LNCaP clone FGC (cell line): ENCODE measurements around the gene GPHN.

Experiments
- DNase-seq: peaks from one replicate; pipeline ENCODE4 v3.0.0-alpha.2; 2011; ENCODE audit warnings: low read depth
- H3K4me3 ChIP-seq: 2 replicates; pipeline ENCODE4 v1.5.1; 2011; ENCODE audit warnings: mild to moderate bottlenecking, low read depth, low read length, control low read depth
- CTCF ChIP-seq: IDR thresholded peaks from 2 replicates; pipeline ENCODE4 v1.5.1; 2012; ENCODE audit warnings: mild to moderate bottlenecking; ENCODE audit not compliant: control insufficient read depth, insufficient read depth; ENCODE audit errors: extremely low read depth

The GPHN gene

GRCh38 chr14:67127174-67127573 is 619.2 kb downstream of the GPHN start:
- TF ChIP-seq CTCF: no peak
- H3K4me3 ChIP-seq: no peak overlapping the region
- DNase-seq: no peak

- TF ChIP-seq CTCF: no peak
- H3K4me3 ChIP-seq: no peak overlapping the region
- DNase-seq: no peak
Observed at GRCh38 chr14:67129768-67130167, 621.8 kb downstream of the GPHN start.

GRCh38 chr14:67131691-67132090 is 623.7 kb downstream of the GPHN start:
- no peak for DNase-seq
- no peak for TF ChIP-seq CTCF
- H3K4me3 ChIP-seq: no peak overlapping the region

GRCh38 chr14:67133144-67133543 is 625.2 kb downstream of the GPHN start:
- no peak for DNase-seq

GRCh38 chr14:67133595-67134441 is 625.9 kb downstream of the GPHN start:
- DNase-seq: no peak
- TF ChIP-seq CTCF: no peak
- H3K4me3 ChIP-seq: no peak overlapping the region

More at GRCh38 chr14:67133144-67133543, 625.2 kb downstream of the GPHN start:
- TF ChIP-seq CTCF: no peak
- no peak overlapping the region for H3K4me3 ChIP-seq

- no peak overlapping the region for H3K4me3 ChIP-seq
- no peak for DNase-seq
- TF ChIP-seq CTCF: peak; percentile 31
Observed at GRCh38 chr14:67137744-67138371, 629.9 kb downstream of the GPHN start.
